Left hindlimb (tissue), 1 donor: ENCODE data around the gene SMARCD2.
A peak's percentile ranks its signal among the peaks of the same experiment; 100 is the strongest.
"Not testable (repeated sequence)": the region's sequence is repeated elsewhere in the genome, so short reads cannot be mapped to it uniquely, and the experiment has no call there.

Experiments
- DNase-seq: peaks from one replicate; pipeline ENCODE4 v3.0.0-alpha.2; 2018

The SMARCD2 gene

GRCh38 chr17:63842540-63843386, at the start of gene SMARCD2:
Gene SMARCD2, minus strand, starts transcription at chr17:63842685. Its CDS starts 11 bp downstream, at chr17:63842674.
- DNase-seq, result peak; percentile 99

GRCh38 chr17:63889026-63889848, 46.8 kb upstream of the SMARCD2 start:
- DNase-seq, result not testable (repeated sequence)

GRCh38 chr17:63885119-63885518, 42.6 kb upstream of the SMARCD2 start:
- not testable (repeated sequence) for DNase-seq

GRCh38 chr17:63882626-63883126, 40.2 kb upstream of the SMARCD2 start:
- not testable (repeated sequence) for DNase-seq

- DNase-seq, result no peak
Measured at GRCh38 chr17:63881935-63882601, 39.6 kb upstream of the SMARCD2 start, which contains the start of gene GH2. Gene GH2, minus strand, starts transcription at chr17:63881944. Its CDS starts 143 bp downstream, at chr17:63881801.

- DNase-seq, result not testable (repeated sequence)
Measured at GRCh38 chr17:63881337-63881736, 38.9 kb upstream of the SMARCD2 start.

- no peak for DNase-seq
Measured at GRCh38 chr17:63880706-63881105, 38.2 kb upstream of the SMARCD2 start.

GRCh38 chr17:63878413-63878812, 35.9 kb upstream of the SMARCD2 start:
- DNase-seq, result not testable (repeated sequence)

GRCh38 chr17:63874693-63875092, 32.2 kb upstream of the SMARCD2 start:
- not testable (repeated sequence) for DNase-seq

GRCh38 chr17:63874061-63874626, 31.7 kb upstream of the SMARCD2 start:
- DNase-seq, result not testable (repeated sequence)

- DNase-seq, result not testable (repeated sequence)
Measured at GRCh38 chr17:63873577-63873976, 31.1 kb upstream of the SMARCD2 start, which contains the start of gene CSH2. Gene CSH2, minus strand, starts transcription at chr17:63873677. Its CDS starts 63 bp downstream, at chr17:63873614.

- not testable (repeated sequence) for DNase-seq
Measured at GRCh38 chr17:63871646-63872365, 29.3 kb upstream of the SMARCD2 start.

GRCh38 chr17:63870292-63870665, 27.8 kb upstream of the SMARCD2 start:
- not testable (repeated sequence) for DNase-seq

GRCh38 chr17:63869491-63870291, 27.2 kb upstream of the SMARCD2 start:
- not testable (repeated sequence) for DNase-seq

GRCh38 chr17:63866625-63867024, 24.1 kb upstream of the SMARCD2 start:
- DNase-seq, result not testable (repeated sequence)

- no peak for DNase-seq
Measured at GRCh38 chr17:63859257-63859656, 16.8 kb upstream of the SMARCD2 start.

GRCh38 chr17:63856425-63856824, 13.9 kb upstream of the SMARCD2 start:
- DNase-seq, result not testable (repeated sequence)

- no peak for DNase-seq
Measured at GRCh38 chr17:63855185-63855584, 12.7 kb upstream of the SMARCD2 start.

GRCh38 chr17:63854709-63855108, 12.2 kb upstream of the SMARCD2 start:
- DNase-seq, result no peak

GRCh38 chr17:63853260-63853659, 10.8 kb upstream of the SMARCD2 start:
- no peak for DNase-seq

- DNase-seq, result no peak
Measured at GRCh38 chr17:63850401-63850800, 7.9 kb upstream of the SMARCD2 start.
